Putamen (tissue), 1 donor: ENCODE data around the gene SUPT20HL1.
"Not testable (repeated sequence)": the region's sequence is repeated elsewhere in the genome, so short reads cannot be mapped to it uniquely, and the experiment has no call there.

Experiments
- DNase-seq: peaks from one replicate; pipeline ENCODE4 v3.0.0-alpha.2; 2016; ENCODE audit warnings: low spot score

The SUPT20HL1 gene

DNA sequence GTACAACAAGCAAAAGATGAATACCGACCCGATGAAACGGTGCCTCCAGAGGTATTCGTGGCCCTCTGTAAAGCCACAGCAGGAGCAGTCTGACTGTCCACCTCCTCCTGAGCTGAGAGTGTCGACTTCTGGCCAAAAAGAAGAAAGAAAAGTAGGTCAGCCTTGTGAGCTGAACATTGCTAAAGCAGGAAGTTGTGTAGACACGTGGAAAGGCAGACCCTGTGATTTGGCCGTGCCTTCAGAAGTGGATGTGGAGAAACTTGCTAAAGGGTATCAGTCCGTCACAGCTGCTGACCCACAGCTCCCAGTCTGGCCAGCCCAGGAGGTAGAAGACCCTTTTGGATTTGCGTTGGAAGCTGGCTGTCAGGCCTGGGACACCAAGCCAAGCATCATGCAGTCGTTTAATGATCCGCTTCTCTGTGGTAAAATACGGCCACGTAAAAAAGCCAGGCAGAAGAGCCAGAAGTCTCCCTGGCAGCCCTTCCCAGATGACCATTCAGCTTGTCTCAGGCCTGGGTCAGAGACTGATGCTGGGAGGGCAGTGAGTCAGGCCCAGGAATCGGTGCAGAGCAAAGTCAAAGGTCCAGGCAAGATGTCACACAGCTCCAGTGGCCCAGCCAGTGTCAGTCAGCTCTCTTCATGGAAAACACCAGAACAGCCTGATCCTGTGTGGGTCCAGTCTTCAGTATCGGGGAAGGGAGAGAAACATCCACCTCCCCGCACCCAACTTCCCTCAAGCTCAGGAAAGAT, 3.2 kb downstream of the SUPT20HL1 start:
- DNase-seq: not testable (repeated sequence)

DNA sequence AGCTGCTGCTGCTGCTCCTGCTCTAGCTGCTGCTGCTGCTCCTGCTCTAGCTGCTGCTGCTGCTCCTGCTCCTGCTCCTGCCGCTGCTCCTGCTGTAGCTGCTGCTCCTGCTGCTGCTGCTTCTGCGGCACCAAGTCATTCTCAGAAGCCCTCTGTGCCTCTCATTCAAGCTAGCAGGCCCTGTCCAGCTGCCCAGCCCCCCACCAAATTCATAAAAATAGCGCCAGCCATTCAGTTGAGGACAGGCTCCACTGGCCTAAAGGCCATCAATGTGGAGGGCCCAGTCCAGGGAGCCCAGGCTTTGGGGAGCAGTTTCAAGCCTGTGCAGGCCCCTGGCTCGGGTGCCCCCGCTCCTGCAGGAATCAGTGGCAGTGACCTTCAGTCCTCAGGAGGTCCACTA, 3.9 kb downstream of the SUPT20HL1 start:
- DNase-seq: no peak

- DNase-seq: no peak
Measured at GRCh38 chrX:24364851-24365538, 4.6 kb downstream of the SUPT20HL1 start.

GRCh38 chrX:24366762-24367400, 6.4 kb downstream of the SUPT20HL1 start:
- not testable (repeated sequence) for DNase-seq

DNA sequence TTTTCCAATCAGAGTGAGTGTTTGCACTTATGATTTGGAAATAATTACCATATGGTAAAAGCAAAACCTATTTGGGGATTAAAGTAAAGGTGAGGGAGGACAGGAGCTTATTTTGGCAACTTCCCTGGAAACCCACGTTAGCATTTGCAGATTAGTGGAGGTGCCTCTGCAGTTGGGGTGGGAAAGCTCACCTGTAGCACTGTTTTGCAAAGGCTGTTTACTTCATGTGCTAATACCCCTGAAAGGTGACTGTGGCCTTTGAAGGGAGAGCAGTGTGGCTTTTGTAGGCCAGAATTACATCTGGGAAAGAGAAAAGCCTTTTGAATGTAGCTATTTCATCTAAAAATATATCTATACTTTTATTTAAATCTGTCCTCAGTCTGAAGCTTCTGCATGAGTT, 9.4 kb downstream of the SUPT20HL1 start:
- DNase-seq: no peak

GRCh38 chrX:24371391-24371972, 11.0 kb downstream of the SUPT20HL1 start:
- DNase-seq: peak; percentile 38

- no peak for DNase-seq
Measured at GRCh38 chrX:24372021-24372763, 11.8 kb downstream of the SUPT20HL1 start.

DNA sequence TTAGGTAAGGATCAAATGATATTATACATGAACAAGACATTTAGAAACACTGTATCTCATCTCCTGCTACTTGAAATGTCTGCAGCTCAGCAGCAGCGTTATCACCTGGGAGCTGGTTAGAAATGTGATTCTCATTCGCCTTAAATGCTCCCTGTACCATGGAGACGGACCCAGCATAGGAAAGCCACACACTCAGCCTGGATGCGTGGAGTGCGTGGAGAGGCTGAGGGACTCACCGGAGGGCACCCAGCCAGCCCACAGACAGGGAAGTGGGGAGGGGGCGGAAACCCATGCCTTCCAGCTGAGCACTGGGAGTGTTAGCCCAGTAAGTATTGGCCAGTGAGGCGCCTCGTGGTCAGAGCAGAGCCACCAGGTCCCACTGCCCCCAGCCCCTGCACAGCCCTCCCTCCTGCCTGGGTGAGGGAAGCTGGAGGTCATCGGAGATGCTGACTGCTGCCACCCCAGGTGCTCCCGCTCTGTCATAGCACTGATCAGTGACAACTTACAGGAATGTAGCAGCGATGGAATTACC, 15.2 kb downstream of the SUPT20HL1 start:
- no peak for DNase-seq

DNA sequence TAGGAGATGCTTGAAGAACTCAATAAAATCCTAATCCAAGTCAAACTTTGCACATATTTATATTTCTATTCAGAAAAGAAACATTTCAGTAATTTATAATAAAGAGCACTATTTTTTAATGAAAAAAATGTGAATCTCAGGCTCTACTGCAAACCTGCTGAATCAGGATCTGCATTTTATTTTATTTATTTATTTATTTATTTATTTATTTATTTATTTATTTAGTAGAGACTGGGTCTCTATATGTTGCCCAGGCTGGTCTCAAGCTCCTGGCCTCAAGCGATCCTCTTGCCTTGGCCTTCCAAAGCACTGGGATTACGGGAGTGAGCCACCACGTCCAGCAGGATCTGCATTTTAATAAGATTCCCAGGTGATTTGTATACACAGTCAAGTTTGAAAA, 16.0 kb downstream of the SUPT20HL1 start:
- no peak for DNase-seq

DNA sequence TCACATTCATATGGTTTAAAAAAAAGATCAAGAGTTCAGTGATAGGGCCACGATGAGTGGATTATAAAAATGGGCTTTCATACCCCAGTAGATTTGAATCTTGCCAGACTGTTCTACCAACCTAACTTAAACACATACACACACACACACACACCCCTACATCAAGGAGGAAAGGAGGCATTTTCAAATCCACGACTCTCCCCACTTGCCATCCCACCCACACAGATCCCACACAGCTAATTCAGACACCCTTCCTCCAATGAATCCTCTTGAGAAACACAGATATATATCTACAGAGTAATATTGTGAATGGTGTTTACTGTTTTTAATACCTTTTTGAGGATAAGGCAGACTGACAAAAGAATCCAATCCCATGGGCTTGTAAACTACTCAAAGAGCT, 16.8 kb downstream of the SUPT20HL1 start:
- no peak for DNase-seq

GRCh38 chrX:24377911-24378468, 17.6 kb downstream of the SUPT20HL1 start:
- DNase-seq: no peak

- no peak for DNase-seq
Measured at GRCh38 chrX:24378706-24379105, 18.3 kb downstream of the SUPT20HL1 start.

DNA sequence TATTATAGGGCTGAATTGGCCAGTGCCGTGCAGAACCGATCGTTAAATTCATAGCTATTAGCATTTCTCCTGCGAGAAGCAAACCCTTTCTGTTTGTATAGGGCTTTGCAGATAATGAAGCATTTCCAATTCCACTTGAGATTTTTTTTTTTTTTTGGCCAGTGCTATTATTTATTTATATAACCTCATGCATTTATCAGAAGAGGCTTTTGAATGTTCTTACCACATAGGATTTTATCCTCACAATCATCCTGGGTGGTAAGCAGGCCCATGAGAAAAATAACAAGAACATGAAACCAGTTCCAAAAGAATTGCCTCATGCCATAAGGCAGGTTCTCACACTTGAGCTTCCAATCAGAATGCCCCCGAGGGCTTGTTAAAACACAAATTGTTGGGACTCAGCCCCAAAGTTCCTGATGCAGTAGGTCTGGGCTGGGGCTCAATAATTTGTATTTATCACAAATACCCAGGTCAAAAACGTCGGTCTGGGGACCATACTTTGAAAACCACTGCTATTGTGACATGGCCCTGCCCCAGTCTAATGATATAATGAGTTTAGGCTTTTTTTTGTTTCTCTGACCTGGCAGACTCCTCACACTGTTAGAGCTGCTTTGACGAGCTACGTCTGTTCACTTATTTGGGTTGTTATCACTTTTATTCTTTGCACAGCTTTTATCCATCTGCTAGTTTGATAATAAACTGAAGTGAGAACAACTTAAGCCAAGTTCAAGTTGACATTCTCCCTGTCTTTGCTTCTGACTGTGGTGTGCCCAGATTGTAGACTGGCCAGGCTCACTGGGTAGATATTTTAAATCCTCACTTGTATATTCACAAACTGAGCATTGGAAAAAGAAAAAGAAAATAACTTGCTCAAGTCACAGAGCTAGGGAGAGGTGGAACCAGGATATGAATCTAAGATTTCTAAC, 20.1 kb downstream of the SUPT20HL1 start:
- DNase-seq: no peak

DNA sequence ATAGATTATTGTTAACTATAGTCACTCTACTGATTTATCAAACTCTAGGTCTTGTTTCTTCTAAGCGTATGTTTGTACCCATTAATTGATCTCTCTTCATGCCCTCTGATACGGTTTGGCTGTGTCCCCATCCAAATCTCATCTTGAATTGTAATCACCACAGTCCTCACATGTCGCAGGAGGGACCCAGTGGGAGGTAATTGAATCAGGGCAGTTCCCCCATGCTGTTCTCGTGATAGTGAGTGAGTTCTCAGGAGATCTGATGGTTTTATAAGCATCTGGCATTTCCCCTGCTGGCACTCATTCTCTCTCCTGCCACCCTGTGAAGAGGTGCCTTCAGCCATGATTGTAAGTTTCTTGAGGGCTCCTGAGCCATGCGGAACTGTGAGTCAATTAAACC, 21.9 kb downstream of the SUPT20HL1 start:
- not testable (repeated sequence) for DNase-seq

DNA sequence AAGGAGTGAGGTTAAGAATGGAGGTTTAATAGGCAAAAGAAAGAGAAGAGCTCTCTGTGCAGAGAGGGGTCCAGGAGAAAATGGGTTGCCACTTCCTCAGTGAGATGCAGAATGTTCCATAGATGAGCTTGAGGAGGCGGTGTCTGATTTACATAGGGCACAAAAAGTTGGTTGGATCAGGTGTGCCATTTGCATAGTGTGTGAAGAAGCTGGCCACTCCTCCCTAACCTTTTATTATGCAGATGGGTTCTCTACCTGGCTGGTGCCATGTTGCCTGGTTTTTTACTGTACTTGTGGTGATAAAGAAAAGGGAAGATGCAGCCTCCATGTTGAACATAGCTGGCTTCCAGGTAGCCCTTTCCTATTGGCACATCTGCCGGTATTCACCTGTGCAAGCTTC, 27.3 kb downstream of the SUPT20HL1 start:
- DNase-seq: no peak

DNA sequence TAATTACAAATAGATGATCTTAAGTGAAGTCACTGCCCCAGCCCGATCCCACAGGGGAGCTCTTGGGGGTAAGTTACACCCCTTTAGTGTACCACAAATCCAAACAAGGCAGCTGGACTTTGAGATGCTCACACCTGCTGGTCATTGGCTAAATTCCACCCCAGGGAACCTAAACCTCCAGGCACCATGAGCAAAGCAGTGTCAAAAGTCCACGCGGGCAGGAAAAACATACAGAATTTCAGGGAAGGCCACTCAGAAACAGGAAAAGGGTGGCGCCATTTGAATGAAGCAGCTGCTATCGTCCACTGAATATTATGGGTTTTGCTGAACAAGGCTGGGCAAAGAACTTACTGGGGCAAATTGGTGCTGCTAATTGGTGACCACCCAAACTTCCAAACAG, 30.9 kb downstream of the SUPT20HL1 start:
- no peak for DNase-seq

DNA sequence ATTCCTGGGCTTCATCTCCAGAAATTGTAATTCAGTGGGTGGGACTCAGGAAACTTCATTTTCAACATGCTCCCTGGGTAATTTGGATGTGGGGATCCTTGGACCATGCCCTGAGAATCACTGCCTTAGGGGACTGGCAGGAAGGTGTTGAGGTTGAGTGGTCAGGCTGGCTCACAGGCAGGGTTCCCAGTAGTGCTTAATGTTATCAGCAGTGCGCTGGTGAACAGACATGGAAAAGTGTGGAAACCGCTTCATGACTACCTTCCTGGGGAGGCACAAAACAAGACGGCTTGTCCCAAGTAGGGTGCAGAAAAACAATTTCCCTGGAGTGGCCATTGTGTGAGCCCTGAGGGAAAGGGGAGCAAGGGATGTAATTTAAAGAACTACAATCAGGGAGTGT, 31.4 kb downstream of the SUPT20HL1 start:
- no peak for DNase-seq

DNA sequence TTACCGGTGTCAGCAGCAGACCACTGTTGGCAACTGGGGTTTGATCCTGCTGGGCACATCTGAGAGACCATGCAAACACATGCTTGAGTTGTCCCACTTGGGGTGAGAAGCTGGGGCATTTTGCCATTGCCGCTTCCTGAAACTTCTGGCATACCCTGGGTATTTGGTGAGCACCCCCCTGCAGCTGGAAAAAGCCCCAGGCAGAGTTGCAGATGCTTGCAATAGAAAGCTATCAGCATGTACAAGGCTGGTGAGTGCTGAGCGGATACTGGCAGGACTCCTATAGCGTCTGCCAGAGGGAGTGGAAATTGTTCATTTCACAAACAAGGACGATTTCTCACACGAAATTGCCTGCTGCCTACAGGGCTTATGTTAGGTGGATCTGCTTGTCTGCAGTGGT, 32.3 kb downstream of the SUPT20HL1 start:
- no peak for DNase-seq

GRCh38 chrX:24395775-24396174, 35.3 kb downstream of the SUPT20HL1 start:
- DNase-seq: peak; percentile 58

DNA sequence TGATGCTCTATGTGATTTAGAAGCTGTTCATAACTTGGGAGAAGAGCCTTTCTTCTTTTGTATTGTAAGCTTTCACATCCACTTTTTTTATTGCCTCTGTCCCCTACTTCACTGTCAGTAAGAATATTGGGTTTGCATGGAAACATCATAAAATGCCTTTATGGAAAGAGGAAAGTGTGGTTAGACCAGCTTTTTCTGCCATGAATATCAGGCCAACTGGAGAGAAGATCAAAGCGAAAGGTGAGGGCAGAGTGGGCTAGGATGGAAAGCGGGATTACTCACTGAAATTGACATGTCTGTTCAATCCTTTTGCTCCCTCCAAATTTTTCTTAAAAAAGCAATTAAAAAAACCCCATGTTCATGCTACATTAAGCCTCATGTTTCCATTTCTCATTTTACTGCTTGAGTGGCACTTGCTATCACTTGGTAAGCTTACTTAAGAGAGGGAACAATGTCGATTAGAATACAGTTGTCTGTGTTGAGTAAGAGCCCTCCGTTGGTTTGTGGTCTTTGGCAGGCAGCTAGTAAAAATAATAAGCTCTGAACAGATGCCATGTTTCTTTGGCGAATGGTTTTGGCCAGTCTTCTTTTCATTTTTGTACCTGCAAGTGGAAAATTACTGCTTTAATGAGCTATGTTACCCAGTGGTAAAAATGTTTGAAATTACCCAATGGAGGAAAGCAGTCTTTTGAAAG, 35.9 kb downstream of the SUPT20HL1 start:
- DNase-seq: no peak
